Measurements from ENCODE around the gene SCYL3.

GRCh38 chr1:169804941-169805340 lies 88.8 kb downstream of the SCYL3 start:
- no peak for TF ChIP-seq CTCF (IDR thresholded peaks at IDR 0.05 in 4 of 5, conservative IDR thresholded peaks at IDR 0.05 in 1 of 5)
- TF ChIP-seq POLR2A (IDR thresholded peaks at IDR 0.05) = no peak
